ENCODE measurements around the gene XYLT1.

The XYLT1 gene

GRCh38 chr16:17457997-17458396, 12.8 kb downstream of the XYLT1 start:
- DNase-seq, result no peak

- peak in 1 of 2 donors; percentile 40 for DNase-seq
Measured at GRCh38 chr16:17457513-17457912, 13.2 kb downstream of the XYLT1 start.

GRCh38 chr16:17454162-17454730, 16.5 kb downstream of the XYLT1 start:
- DNase-seq, result no peak

- no peak for DNase-seq
Measured at GRCh38 chr16:17453364-17454038, 17.3 kb downstream of the XYLT1 start.

- DNase-seq, result no peak
Measured at GRCh38 chr16:17452922-17453321, 17.8 kb downstream of the XYLT1 start.

GRCh38 chr16:17451843-17452242, 18.9 kb downstream of the XYLT1 start:
- no peak for DNase-seq

GRCh38 chr16:17450291-17450690, 20.5 kb downstream of the XYLT1 start:
- no peak for DNase-seq

GRCh38 chr16:17448640-17449638, 21.8 kb downstream of the XYLT1 start:
- DNase-seq, result peak in 1 of 2 donors; percentile 20

GRCh38 chr16:17447101-17447569, 23.6 kb downstream of the XYLT1 start:
- no peak for DNase-seq

- DNase-seq, result no peak
Measured at GRCh38 chr16:17446661-17447060, 24.1 kb downstream of the XYLT1 start.

- no peak for DNase-seq
Measured at GRCh38 chr16:17445421-17445820, 25.3 kb downstream of the XYLT1 start.

- DNase-seq, result no peak
Measured at GRCh38 chr16:17444658-17445057, 26.1 kb downstream of the XYLT1 start.

GRCh38 chr16:17440131-17440530, 30.6 kb downstream of the XYLT1 start:
- no peak for DNase-seq

- no peak for DNase-seq
Measured at GRCh38 chr16:17439580-17439979, 31.2 kb downstream of the XYLT1 start.

GRCh38 chr16:17437981-17438380, 32.8 kb downstream of the XYLT1 start:
- no peak for DNase-seq

- DNase-seq, result peak in 1 of 2 donors; percentile 25
Measured at GRCh38 chr16:17437127-17437720, 33.5 kb downstream of the XYLT1 start.

- DNase-seq, result no peak
Measured at GRCh38 chr16:17435318-17435717, 35.4 kb downstream of the XYLT1 start.

GRCh38 chr16:17433577-17434451, 36.9 kb downstream of the XYLT1 start:
- DNase-seq, result no peak

- no peak for DNase-seq
Measured at GRCh38 chr16:17432901-17433576, 37.7 kb downstream of the XYLT1 start.

- no peak for DNase-seq
Measured at GRCh38 chr16:17431968-17432625, 38.7 kb downstream of the XYLT1 start.

- no peak for DNase-seq
Measured at GRCh38 chr16:17431012-17431411, 39.7 kb downstream of the XYLT1 start.

Measured in hippocampal formation (tissue), 2 donors.